ENCODE measurements around the gene GPC1. TPM values are rescaled to one million over a fixed set of nuclear protein-coding genes. Genes with fewer than 3 reads are reported as not detected.

GPC1 gene
- total and polyA plus RNA-seq, 2 of the 13 experiments (the other 11 are each of a cell fraction or from before 2014, with no cell fraction given), result 4.0 to 5.5 TPM

- TF ChIP-seq, protein P1, sequence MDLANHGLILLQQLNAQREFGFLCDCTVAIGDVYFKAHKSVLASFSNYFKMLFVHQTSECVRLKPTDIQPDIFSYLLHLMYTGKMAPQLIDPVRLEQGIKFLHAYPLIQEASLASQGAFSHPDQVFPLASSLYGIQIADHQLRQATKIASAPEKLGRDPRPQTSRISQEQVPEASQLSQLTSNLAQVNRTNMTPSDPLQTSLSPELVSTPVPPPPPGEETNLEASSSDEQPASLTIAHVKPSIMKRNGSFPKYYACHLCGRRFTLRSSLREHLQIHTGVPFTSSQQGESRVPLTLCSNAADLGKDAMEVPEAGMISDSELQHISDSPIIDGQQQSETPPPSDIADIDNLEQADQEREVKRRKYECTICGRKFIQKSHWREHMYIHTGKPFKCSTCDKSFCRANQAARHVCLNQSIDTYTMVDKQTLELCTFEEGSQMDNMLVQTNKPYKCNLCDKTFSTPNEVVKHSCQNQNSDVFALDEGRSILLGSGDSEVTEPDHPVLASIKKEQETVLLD (CRISPR knock-in tag; IDR thresholded peaks at IDR 0.05; ENCODE audit: low read depth), result no peak
- TF ChIP-seq, protein P2, sequence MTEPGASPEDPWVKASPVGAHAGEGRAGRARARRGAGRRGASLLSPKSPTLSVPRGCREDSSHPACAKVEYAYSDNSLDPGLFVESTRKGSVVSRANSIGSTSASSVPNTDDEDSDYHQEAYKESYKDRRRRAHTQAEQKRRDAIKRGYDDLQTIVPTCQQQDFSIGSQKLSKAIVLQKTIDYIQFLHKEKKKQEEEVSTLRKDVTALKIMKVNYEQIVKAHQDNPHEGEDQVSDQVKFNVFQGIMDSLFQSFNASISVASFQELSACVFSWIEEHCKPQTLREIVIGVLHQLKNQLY (CRISPR knock-in tag; IDR thresholded peaks at IDR 0.05), result no peak
- TF ChIP-seq ZNF704 (CRISPR knock-in tag; IDR thresholded peaks at IDR 0.05; ENCODE audit: borderline replicate concordance) (no peak), PRMT3 (CRISPR knock-in tag; IDR thresholded peaks at IDR 0.05; ENCODE audit: borderline replicate concordance, low read depth) (no peak), ZFY (CRISPR knock-in tag; IDR thresholded peaks at IDR 0.05) (peak; percentile 37; the same call in 1 of the 2 replicates), XRCC5 (optimal IDR thresholded peaks at IDR 0.05; ENCODE audit: low read length) (peak; percentile 36), NR2F6 (IDR thresholded peaks at IDR 0.05) (peak; percentile 46; the same call in 1 of the 2 replicates), NR2F6 (CRISPR knock-in tag; IDR thresholded peaks at IDR 0.05) (peak; percentile 62; the same call in 1 of the 2 replicates), PHF21A (CRISPR knock-in tag; IDR thresholded peaks at IDR 0.05) (peak; percentile 45; the same call in 1 of the 2 replicates), ZNF335 (CRISPR knock-in tag; IDR thresholded peaks at IDR 0.05) (no peak), PHB2 (IDR thresholded peaks at IDR 0.05; ENCODE audit: partially characterized antibody) (no peak)
- TF ChIP-seq, protein P3, sequence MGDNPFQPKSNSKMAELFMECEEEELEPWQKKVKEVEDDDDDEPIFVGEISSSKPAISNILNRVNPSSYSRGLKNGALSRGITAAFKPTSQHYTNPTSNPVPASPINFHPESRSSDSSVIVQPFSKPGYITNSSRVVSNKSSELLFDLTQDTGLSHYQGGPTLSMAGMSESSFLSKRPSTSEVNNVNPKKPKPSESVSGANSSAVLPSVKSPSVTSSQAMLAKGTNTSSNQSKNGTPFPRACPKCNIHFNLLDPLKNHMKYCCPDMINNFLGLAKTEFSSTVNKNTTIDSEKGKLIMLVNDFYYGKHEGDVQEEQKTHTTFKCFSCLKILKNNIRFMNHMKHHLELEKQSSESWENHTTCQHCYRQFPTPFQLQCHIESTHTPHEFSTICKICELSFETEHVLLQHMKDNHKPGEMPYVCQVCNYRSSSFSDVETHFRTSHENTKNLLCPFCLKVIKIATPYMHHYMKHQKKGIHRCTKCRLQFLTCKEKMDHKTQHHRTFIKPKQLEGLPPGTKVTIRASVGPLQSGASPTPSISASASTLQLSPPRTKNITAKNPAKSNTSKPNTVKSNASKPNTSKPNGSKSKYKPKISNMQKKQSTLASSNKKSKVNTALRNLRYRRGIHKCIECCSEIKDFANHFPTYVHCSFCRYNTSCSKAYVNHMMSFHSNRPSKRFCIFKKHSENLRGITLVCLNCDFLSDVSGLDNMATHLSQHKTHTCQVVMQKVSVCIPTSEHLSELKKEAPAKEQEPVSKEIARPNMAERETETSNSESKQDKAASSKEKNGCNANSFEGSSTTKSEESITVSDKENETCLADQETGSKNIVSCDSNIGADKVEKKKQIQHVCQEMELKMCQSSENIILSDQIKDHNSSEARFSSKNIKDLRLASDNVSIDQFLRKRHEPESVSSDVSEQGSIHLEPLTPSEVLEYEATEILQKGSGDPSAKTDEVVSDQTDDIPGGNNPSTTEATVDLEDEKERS (CRISPR knock-in tag; IDR thresholded peaks at IDR 0.05), result no peak
These were observed 24.2 kb downstream of the GPC1 start (continued) for GRCh38 chr2:240459401-240460252.
